HCT116 (cell line): ENCODE results near the gene RPL27. TPM values are rescaled to one million over a fixed set of nuclear protein-coding genes. Genes with fewer than 3 reads are reported as not detected.

ENCODE experiments used
- ATAC-seq: fragments of 200-7000 bp; cut with Tn5 transposase; 2 replicates; pipeline ENCODE4 v1.9.1; 2020; ENCODE audit warnings: mild to moderate bottlenecking, moderate library complexity
- Bru-seq: library from RNA; stranded (reverse); fragments of 400-500 nt; gene quantifications from one replicate; lab custom pipeline; 2021; lab: Mats Ljungman, UMichigan
- BruChase-seq, 2 experiments: library from RNA; stranded (reverse); fragments of 400-500 nt; gene quantifications; one replicate each; lab custom pipeline; 2021; lab: Mats Ljungman, UMichigan
- BruUV-seq: library from RNA; stranded (reverse); fragments of 400-500 nt; replicated peaks from 2 replicates; lab custom pipeline; 2021; lab: Mats Ljungman, UMichigan
- CTCF ChIA-PET: fragments of 300-600 bp; sonication (Branson Sonifier 250); formaldehyde crosslinking; loops from one replicate; lab custom pipeline; 2021; ENCODE audit warnings: antibody characterized with exemption; lab: Charles Lee
- POLR2A ChIA-PET: fragments of 300-600, 350-600 bp; sonication (Branson Sonifier 250); formaldehyde crosslinking; loops from one replicate; lab custom pipeline; 2021; ENCODE audit warnings: antibody characterized with exemption; lab: Charles Lee
- RAD21 ChIA-PET, 2 experiments: fragments of 300-600 bp; sonication (Branson Sonifier 250); formaldehyde crosslinking; loops; one replicate each; lab custom pipeline; 2023; ENCODE audit warnings: low total read pairs in 2 of 2; ENCODE audit not compliant: uncharacterized antibody in 2 of 2, unreplicated experiment in 2 of 2, low non-redundant PET in 1 of 2; lab: Charles Lee
- DNase-seq: peaks from one replicate; pipeline ENCODE4 v3.0.0-alpha.2; 2010; ENCODE audit warnings: low read depth, low spot score
- H2AFZ ChIP-seq: fragments of 200-600 bp; shearing (Covaris generic), sonication (generic); 2 replicates; pipeline ENCODE4 v1.6.1; 2017; ENCODE audit warnings: low read depth, mixed run types, mixed read lengths, antibody characterized with exemption, low read length; ENCODE audit not compliant: poor library complexity, severe bottlenecking
- H3K27ac ChIP-seq: 2 replicates; pipeline ENCODE4 v1.5.1; 2012; ENCODE audit warnings: low read depth, low read length
- H3K27me3 ChIP-seq: fragments of 200-600 bp; sonication (generic); 2 replicates; pipeline ENCODE4 v1.6.1; 2016; ENCODE audit warnings: mixed run types, low read length, mixed read lengths; ENCODE audit not compliant: insufficient read depth
- H3K36me3 ChIP-seq, 2 experiments: fragments of 200-500 bp in 1 of 2; fragments of 200-600 bp in 1 of 2; sonication (Bioruptor generic) in 1 of 2; sonication (generic) in 1 of 2; 2 replicates each; pipeline versions ENCODE4 v1.5.1 to v1.6.1; 2014 to 2016; ENCODE audit warnings: low read length in 2 of 2, inconsistent platforms in 1 of 2, mixed read lengths in 1 of 2, mixed run types in 1 of 2; ENCODE audit not compliant: insufficient read depth in 2 of 2, control insufficient read depth in 1 of 2
- H3K4me1 ChIP-seq, 2 experiments: fragments of 200-600 bp in 1 of 2; sonication (generic) in 1 of 2; 2 replicates each; pipeline versions ENCODE4 v1.5.1 to v1.6.1; 2012 to 2017; ENCODE audit warnings: low read length in 2 of 2, inconsistent platforms in 1 of 2, mild to moderate bottlenecking in 1 of 2, mixed read lengths in 1 of 2, mixed run types in 1 of 2, moderate library complexity in 1 of 2; ENCODE audit not compliant: insufficient read depth in 2 of 2, control insufficient read depth in 1 of 2
- H3K4me2 ChIP-seq: fragments of 200-600 bp; sonication (generic); 2 replicates; pipeline ENCODE4 v1.6.1; 2017; ENCODE audit warnings: mixed run types, low read length, mixed read lengths
- H3K4me3 ChIP-seq, 2 experiments: fragments of 200-600 bp in 1 of 2; sonication (generic) in 1 of 2; replicated peaks in 1 of 2; 2 replicates each; pipeline ENCODE4 v1.5.1; 2011 to 2016; ENCODE audit warnings: low read length in 2 of 2, control low read depth in 1 of 2, low read depth in 1 of 2, mild to moderate bottlenecking in 1 of 2, mixed read lengths in 1 of 2, mixed run types in 1 of 2
- H3K79me2 ChIP-seq: fragments of 200-600 bp; sonication (generic); 2 replicates; pipeline ENCODE4 v1.6.1; 2017; ENCODE audit warnings: mild to moderate bottlenecking, mixed run types, low read length, moderate library complexity, mixed read lengths; ENCODE audit not compliant: insufficient read depth
- H3K9ac ChIP-seq: fragments of 200-600 bp; sonication (generic); 2 replicates; pipeline ENCODE4 v1.6.1; 2016; ENCODE audit warnings: low read length, mixed read lengths
- H3K9me2 ChIP-seq: fragments of 200-600 bp; sonication (generic), shearing (Covaris generic); 2 replicates; pipeline ENCODE4 v1.6.1; 2017; ENCODE audit warnings: mixed run types, mild to moderate bottlenecking, moderate library complexity; ENCODE audit not compliant: insufficient read depth
- H3K9me3 ChIP-seq, 2 experiments: fragments of 200-500 bp in 1 of 2; fragments of 200-600 bp in 1 of 2; sonication (Bioruptor generic) in 1 of 2; sonication (generic) in 1 of 2; 2 replicates each; pipeline ENCODE4 v1.6.1; 2014 to 2017; ENCODE audit warnings: low read length in 2 of 2, mixed read lengths in 2 of 2, inconsistent platforms in 1 of 2, low read depth in 1 of 2, mild to moderate bottlenecking in 1 of 2, mixed run types in 1 of 2, moderate library complexity in 1 of 2; ENCODE audit not compliant: control insufficient read depth in 1 of 2, insufficient read depth in 1 of 2
- H4K20me1 ChIP-seq: fragments of 200-600 bp; sonication (generic), shearing (Covaris generic); 2 replicates; pipeline ENCODE4 v1.6.1; 2017; ENCODE audit warnings: mixed run types, mild to moderate bottlenecking, moderate library complexity; ENCODE audit not compliant: insufficient read depth
- CBX3 ChIP-seq: IDR thresholded peaks from 2 replicates; pipeline ENCODE4 v1.6.1; 2012; ENCODE audit warnings: low read depth
- CEBPB ChIP-seq: IDR thresholded peaks from 2 replicates; pipeline ENCODE4 v1.6.1; 2012; ENCODE audit warnings: low read depth
- EGR1 ChIP-seq: IDR thresholded peaks from 2 replicates; pipeline ENCODE4 v1.6.1; 2012; ENCODE audit warnings: low read depth
- FOSL1 ChIP-seq: IDR thresholded peaks from 2 replicates; pipeline ENCODE4 v1.6.1; 2012; ENCODE audit warnings: low read depth
- POLR2A ChIP-seq: IDR thresholded peaks from 2 replicates; pipeline ENCODE4 v1.7.0; 2011; ENCODE audit warnings: borderline replicate concordance; ENCODE audit not compliant: insufficient read depth, insufficient read length; ENCODE audit errors: extremely low read depth
- POLR2AphosphoS5 ChIP-seq: IDR thresholded peaks from 2 replicates; pipeline ENCODE4 v1.6.1; 2011; ENCODE audit warnings: mild to moderate bottlenecking, low read depth, low read length, moderate library complexity
- RAD21 ChIP-seq: IDR thresholded peaks from 2 replicates; pipeline ENCODE4 v1.6.1; 2012; ENCODE audit warnings: low read depth, mild to moderate bottlenecking
- SIN3A ChIP-seq: IDR thresholded peaks from 2 replicates; pipeline ENCODE4 v1.6.1; 2012; ENCODE audit warnings: low read depth
- SP1 ChIP-seq: IDR thresholded peaks from 2 replicates; pipeline ENCODE4 v1.6.1; 2012; ENCODE audit warnings: low read depth
- SRF ChIP-seq: IDR thresholded peaks from 2 replicates; pipeline ENCODE4 v1.6.1; 2012; ENCODE audit warnings: low read depth
- TCF7L2 ChIP-seq: IDR thresholded peaks from 2 replicates; pipeline ENCODE4 v1.7.0; 2011; ENCODE audit warnings: borderline replicate concordance, inconsistent platforms; ENCODE audit not compliant: insufficient read depth, insufficient read length; ENCODE audit errors: extremely low read depth
- YY1 ChIP-seq: IDR thresholded peaks from 2 replicates; pipeline ENCODE4 v1.6.1; 2011; ENCODE audit warnings: low read length, low read depth, moderate library complexity, mild to moderate bottlenecking; ENCODE audit not compliant: insufficient replicate concordance; ENCODE audit errors: extremely low read depth
- ZNF274 ChIP-seq: fragments of 200-500 bp; sonication (Bioruptor generic); IDR thresholded peaks from 2 replicates; pipeline ENCODE4 v1.6.1; 2014; ENCODE audit warnings: mild to moderate bottlenecking, low read depth, low read length, inconsistent platforms
- intact Hi-C: fragments of 100-400 bp; cut with micrococcal nuclease; formaldehyde crosslinking; loops from 2 replicates; pipeline ENCODE4 v1.10.0; 2022
- long read RNA-seq: library from polyadenylated mRNA; unstranded; transcript quantifications from one replicate; pipeline ENCODE4 v2.0.0, GENCODE V29; 2021; ENCODE audit not compliant: unreplicated experiment
- polyA plus RNA-seq: library from polyadenylated mRNA; unstranded; fragments of >200 nt; gene quantifications from 2 replicates; pipeline ENCODE4 v1.2.1, GENCODE V29; 2012; ENCODE audit warnings: missing spikeins
- total RNA-seq: library from RNA; stranded (reverse); gene quantifications from one replicate; pipeline ENCODE4 v1.2.1, GENCODE V29; 2021; ENCODE audit not compliant: unreplicated experiment
- TF ChIP-seq, protein P1 (sequence below): IDR thresholded peaks from 2 replicates; pipeline ENCODE4 v1.6.1; 2011; ENCODE audit warnings: mild to moderate bottlenecking, low read length, moderate library complexity; ENCODE audit not compliant: insufficient replicate concordance; ENCODE audit errors: extremely low read depth
- TF ChIP-seq, protein P2 (sequence below): IDR thresholded peaks from 2 replicates; pipeline ENCODE4 v1.6.1; 2012
- TF ChIP-seq, protein P3 (sequence below): IDR thresholded peaks from 2 replicates; pipeline ENCODE4 v1.6.1; 2012; ENCODE audit warnings: low read depth

RPL27 gene
- total RNA-seq = 1,295 TPM
- 3,138 and 4,236 TPM in 2 replicates for polyA plus RNA-seq
- percentile 99 among the genes with signal in this experiment for Bru-seq, nascent RNA
- BruChase-seq, experiment 1, labeled RNA remaining after a 6-hour chase = percentile 98 among the genes with signal in this experiment
- BruChase-seq, experiment 2, labeled RNA remaining after a 2-hour chase = percentile 98 among the genes with signal in this experiment
- long read RNA-seq, transcript RPL27-208 (3 exons, 1,872 nt) = minor isoform, 32 of 603 reads
- long read RNA-seq, transcript RPL27-206 (4 exons, 730 nt) = minor isoform, 90 of 603 reads
- long read RNA-seq, transcript RPL27-201 (5 exons, 505 nt) = major isoform, 236 of 603 reads
- long read RNA-seq, transcript RPL27-204 (4 exons, 318 nt) = minor isoform, 5 of 603 reads
- long read RNA-seq, partial matches to known transcripts = 235 of 603 reads
- long read RNA-seq, other reads (novel, unspliced or antisense) = 4 of 603 reads

GRCh38 chr17:42997984-42998938 is at the start of gene RPL27:
RPL27 (plus strand) TSS chr17:42998419; CDS start chr17:42998751, 332 bp downstream.
- H3K79me2 ChIP-seq = peaks cover 41% of the 10 kb centered on the region
- H3K9ac ChIP-seq = peak within 1 kb of the TSS; percentile 99
- H3K4me3 ChIP-seq = peak within 1 kb of the TSS; percentile 97 to 99
- peak within 1 kb of the TSS; percentile 65 for H2AFZ ChIP-seq
- peak; percentile 100 for DNase-seq
- H3K4me1 ChIP-seq = peaks cover 13 to 48% of the 10 kb centered on the region in 2 experiments
- ATAC-seq = peak; percentile 90
- H3K36me3 ChIP-seq = peaks cover 14 to 32% of the 10 kb centered on the region in 2 experiments
- H3K4me2 ChIP-seq = peak within 1 kb of the TSS; percentile 98
- CTCF ChIA-PET = interaction anchor here (0.9 to 1.7 kb wide), 10 partner anchors 8 to 486 kb away, joined by 3 to 12 read pairs (median 4); partner anchors contain the start of genes DHX8, IFI35, PSMC3IP and PTGES3L
- no peaks in the 10 kb centered on the region for H3K27me3 ChIP-seq
- POLR2A ChIA-PET = interaction anchor here (0.6 to 2.4 kb wide), 26 partner anchors 9 to 484 kb away, joined by 3 to 38 read pairs (median 4); partner anchors contain the start of genes BECN1, BRCA1, IFI35 and NBR1
- no peaks in the 10 kb centered on the region for H4K20me1 ChIP-seq
- intact Hi-C loops = loop anchor here (1.0 kb wide), 1 partner anchor 155 kb away; no protein-coding TSS in a partner anchor
- H3K27ac ChIP-seq = peak within 1 kb of the TSS; percentile 92
- no peaks in the 10 kb centered on the region for H3K9me3 ChIP-seq
- H3K9me2 ChIP-seq = no peaks in the 10 kb centered on the region
- RAD21 ChIA-PET = interaction anchor here (0.9 to 1.4 kb wide), 4 partner anchors 26 to 69 kb away, joined by 3 to 5 read pairs (median 4); partner anchors contain the start of gene AARSD1 (in 1 of the 2)
- TSS peak; percentile 76 for BruUV-seq
- TF ChIP-seq TCF7L2 (peak; percentile 83), YY1 (peak; percentile 78), SIN3A (peak; percentile 90), RAD21 (peak; percentile 84), CEBPB (peak; percentile 34; the same call in 1 of the 2 replicates), EGR1 (peak; percentile 53), CBX3 (peak; percentile 96), ZNF274 (no peak), POLR2A (peak; percentile 78), FOSL1 (peak; percentile 41; the same call in 1 of the 2 replicates), POLR2AphosphoS5 (peak; percentile 92), SP1 (peak; percentile 95), SRF (peak; percentile 74)
- TF ChIP-seq, protein P1, sequence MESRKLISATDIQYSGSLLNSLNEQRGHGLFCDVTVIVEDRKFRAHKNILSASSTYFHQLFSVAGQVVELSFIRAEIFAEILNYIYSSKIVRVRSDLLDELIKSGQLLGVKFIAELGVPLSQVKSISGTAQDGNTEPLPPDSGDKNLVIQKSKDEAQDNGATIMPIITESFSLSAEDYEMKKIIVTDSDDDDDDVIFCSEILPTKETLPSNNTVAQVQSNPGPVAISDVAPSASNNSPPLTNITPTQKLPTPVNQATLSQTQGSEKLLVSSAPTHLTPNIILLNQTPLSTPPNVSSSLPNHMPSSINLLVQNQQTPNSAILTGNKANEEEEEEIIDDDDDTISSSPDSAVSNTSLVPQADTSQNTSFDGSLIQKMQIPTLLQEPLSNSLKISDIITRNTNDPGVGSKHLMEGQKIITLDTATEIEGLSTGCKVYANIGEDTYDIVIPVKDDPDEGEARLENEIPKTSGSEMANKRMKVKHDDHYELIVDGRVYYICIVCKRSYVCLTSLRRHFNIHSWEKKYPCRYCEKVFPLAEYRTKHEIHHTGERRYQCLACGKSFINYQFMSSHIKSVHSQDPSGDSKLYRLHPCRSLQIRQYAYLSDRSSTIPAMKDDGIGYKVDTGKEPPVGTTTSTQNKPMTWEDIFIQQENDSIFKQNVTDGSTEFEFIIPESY = peak; percentile 37
- TF ChIP-seq, protein P2, sequence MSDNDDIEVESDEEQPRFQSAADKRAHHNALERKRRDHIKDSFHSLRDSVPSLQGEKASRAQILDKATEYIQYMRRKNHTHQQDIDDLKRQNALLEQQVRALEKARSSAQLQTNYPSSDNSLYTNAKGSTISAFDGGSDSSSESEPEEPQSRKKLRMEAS = peak; percentile 94
- TF ChIP-seq, protein P3, sequence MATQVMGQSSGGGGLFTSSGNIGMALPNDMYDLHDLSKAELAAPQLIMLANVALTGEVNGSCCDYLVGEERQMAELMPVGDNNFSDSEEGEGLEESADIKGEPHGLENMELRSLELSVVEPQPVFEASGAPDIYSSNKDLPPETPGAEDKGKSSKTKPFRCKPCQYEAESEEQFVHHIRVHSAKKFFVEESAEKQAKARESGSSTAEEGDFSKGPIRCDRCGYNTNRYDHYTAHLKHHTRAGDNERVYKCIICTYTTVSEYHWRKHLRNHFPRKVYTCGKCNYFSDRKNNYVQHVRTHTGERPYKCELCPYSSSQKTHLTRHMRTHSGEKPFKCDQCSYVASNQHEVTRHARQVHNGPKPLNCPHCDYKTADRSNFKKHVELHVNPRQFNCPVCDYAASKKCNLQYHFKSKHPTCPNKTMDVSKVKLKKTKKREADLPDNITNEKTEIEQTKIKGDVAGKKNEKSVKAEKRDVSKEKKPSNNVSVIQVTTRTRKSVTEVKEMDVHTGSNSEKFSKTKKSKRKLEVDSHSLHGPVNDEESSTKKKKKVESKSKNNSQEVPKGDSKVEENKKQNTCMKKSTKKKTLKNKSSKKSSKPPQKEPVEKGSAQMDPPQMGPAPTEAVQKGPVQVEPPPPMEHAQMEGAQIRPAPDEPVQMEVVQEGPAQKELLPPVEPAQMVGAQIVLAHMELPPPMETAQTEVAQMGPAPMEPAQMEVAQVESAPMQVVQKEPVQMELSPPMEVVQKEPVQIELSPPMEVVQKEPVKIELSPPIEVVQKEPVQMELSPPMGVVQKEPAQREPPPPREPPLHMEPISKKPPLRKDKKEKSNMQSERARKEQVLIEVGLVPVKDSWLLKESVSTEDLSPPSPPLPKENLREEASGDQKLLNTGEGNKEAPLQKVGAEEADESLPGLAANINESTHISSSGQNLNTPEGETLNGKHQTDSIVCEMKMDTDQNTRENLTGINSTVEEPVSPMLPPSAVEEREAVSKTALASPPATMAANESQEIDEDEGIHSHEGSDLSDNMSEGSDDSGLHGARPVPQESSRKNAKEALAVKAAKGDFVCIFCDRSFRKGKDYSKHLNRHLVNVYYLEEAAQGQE = no peak
